HL-60 (cell line): ENCODE results near the gene TFF2.

Experiments
- DNase-seq, 2 experiments: peaks; one replicate each; pipeline ENCODE4 v3.0.0-alpha.2; 2010 to 2020; ENCODE audit warnings: low read depth in 1 of 2, low spot score in 1 of 2
- H3K27ac ChIP-seq: fragments of 250-450 bp; sonication (Bioruptor Pico); replicated peaks from 2 replicates; pipeline ENCODE4 v1.5.1; 2020; ENCODE audit warnings: mild to moderate bottlenecking, moderate library complexity
- H3K27me3 ChIP-seq: fragments of 250-450 bp; sonication (Bioruptor Pico); 2 replicates; pipeline ENCODE4 v1.5.1; 2021; ENCODE audit warnings: mild to moderate bottlenecking, moderate library complexity; ENCODE audit not compliant: insufficient read depth, poor library complexity, severe bottlenecking
- H3K4me3 ChIP-seq: replicated peaks from 2 replicates; pipeline ENCODE4 v1.5.1; 2011; ENCODE audit warnings: mild to moderate bottlenecking, control low read depth, low read length; ENCODE audit not compliant: insufficient read depth
- GABPA ChIP-seq: IDR thresholded peaks from 2 replicates; pipeline ENCODE4 v1.6.1; 2012; ENCODE audit warnings: low read depth
- POLR2AphosphoS5 ChIP-seq: IDR thresholded peaks from 2 replicates; pipeline ENCODE4 v1.6.1; 2012; ENCODE audit warnings: low read depth
- REST ChIP-seq: IDR thresholded peaks from 2 replicates; pipeline ENCODE4 v1.6.1; 2012; ENCODE audit warnings: low read depth; ENCODE audit not compliant: insufficient replicate concordance
- SPI1 ChIP-seq: IDR thresholded peaks from 2 replicates; pipeline ENCODE4 v1.6.1; 2012; ENCODE audit warnings: low read depth, mild to moderate bottlenecking, borderline replicate concordance
- TF ChIP-seq, protein P1 (sequence below): IDR thresholded peaks from one replicate; pipeline ENCODE4 v1.5.1; 2011; ENCODE audit warnings: low read length, control low read depth, inconsistent platforms; ENCODE audit not compliant: insufficient read depth

TFF2 gene

DNA sequence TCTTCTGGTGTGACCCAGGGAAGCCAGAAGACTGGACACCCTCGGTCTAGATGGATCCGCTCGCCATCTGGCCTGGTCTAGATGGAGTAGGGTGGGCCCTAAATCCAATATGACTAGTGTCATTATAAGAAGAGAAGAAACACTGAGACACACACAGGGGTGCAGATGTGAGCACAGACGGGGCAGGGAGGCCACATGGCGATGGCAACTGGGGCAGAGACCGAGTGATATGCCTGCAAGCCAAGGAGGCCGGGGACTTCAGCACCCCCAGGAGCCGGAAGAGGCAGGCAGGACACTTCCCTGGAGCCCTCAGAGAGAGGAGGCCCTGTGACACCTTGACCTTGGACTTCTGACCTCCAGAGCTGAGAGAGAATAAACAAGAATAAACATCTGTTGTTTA is 30.0 kb downstream of the TFF2 start:
- H3K27me3 ChIP-seq: no peaks in the 10 kb centered on the region
- no peak for DNase-seq
- H3K27ac ChIP-seq: no peak overlapping the region
- TF ChIP-seq, protein P1, sequence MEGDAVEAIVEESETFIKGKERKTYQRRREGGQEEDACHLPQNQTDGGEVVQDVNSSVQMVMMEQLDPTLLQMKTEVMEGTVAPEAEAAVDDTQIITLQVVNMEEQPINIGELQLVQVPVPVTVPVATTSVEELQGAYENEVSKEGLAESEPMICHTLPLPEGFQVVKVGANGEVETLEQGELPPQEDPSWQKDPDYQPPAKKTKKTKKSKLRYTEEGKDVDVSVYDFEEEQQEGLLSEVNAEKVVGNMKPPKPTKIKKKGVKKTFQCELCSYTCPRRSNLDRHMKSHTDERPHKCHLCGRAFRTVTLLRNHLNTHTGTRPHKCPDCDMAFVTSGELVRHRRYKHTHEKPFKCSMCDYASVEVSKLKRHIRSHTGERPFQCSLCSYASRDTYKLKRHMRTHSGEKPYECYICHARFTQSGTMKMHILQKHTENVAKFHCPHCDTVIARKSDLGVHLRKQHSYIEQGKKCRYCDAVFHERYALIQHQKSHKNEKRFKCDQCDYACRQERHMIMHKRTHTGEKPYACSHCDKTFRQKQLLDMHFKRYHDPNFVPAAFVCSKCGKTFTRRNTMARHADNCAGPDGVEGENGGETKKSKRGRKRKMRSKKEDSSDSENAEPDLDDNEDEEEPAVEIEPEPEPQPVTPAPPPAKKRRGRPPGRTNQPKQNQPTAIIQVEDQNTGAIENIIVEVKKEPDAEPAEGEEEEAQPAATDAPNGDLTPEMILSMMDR: no peak
- no peak for TF ChIP-seq GABPA
- TF ChIP-seq SPI1: no peak
- TF ChIP-seq POLR2AphosphoS5: no peak
- TF ChIP-seq REST: no peak
- H3K4me3 ChIP-seq: no peak overlapping the region

GRCh38 chr21:42319851-42320572 is 30.8 kb downstream of the TFF2 start:
- Histone ChIP-seq H3K27me3 (no peaks in the 10 kb centered on the region), H3K27ac (peak overlapping the region; percentile 70), H3K4me3 (no peak overlapping the region)
- TF ChIP-seq GABPA: no peak
- TF ChIP-seq, protein P1: no peak
- TF ChIP-seq POLR2AphosphoS5: no peak
- TF ChIP-seq SPI1: no peak
- no peak for TF ChIP-seq REST
- peak; percentile 21 to 79 for DNase-seq

- Histone ChIP-seq H3K4me3 (no peak overlapping the region), H3K27ac (peak overlapping the region; percentile 70), H3K27me3 (no peaks in the 10 kb centered on the region)
- TF ChIP-seq POLR2AphosphoS5 (peak; percentile 85), SPI1 (peak; percentile 65; the same call in 1 of the 2 replicates), GABPA (no peak), REST (no peak)
- TF ChIP-seq, protein P1: no peak
- peak; percentile 44 to 91 for DNase-seq
Observed at GRCh38 chr21:42319376-42319775, 31.4 kb downstream of the TFF2 start.
